ENCODE results near the gene HINFP.
"Not testable (repeated sequence)": the region's sequence is repeated elsewhere in the genome, so short reads cannot be mapped to it uniquely, and the experiment has no call there.

Gene HINFP

GRCh38 chr11:119100246-119100970, 21.0 kb upstream of the HINFP start:
- DNase-seq (ENCODE audit: low spot score): peak; percentile 48

- DNase-seq (ENCODE audit: low spot score): no peak
Measured at GRCh38 chr11:119100994-119101758, 20.2 kb upstream of the HINFP start.

GRCh38 chr11:119101759-119102423, 19.5 kb upstream of the HINFP start, which contains the start of gene DPAGT1:
Gene DPAGT1, minus strand, starts transcription at chr11:119101853. Its CDS starts 198 bp downstream, at chr11:119101655.
- DNase-seq (ENCODE audit: low spot score): peak; percentile 96

- DNase-seq (ENCODE audit: low spot score): not testable (repeated sequence)
Measured at GRCh38 chr11:119103161-119103664, 18.2 kb upstream of the HINFP start.

- no peak for DNase-seq (ENCODE audit: low spot score)
Measured at GRCh38 chr11:119103793-119104192, 17.6 kb upstream of the HINFP start.

- DNase-seq (ENCODE audit: low spot score): peak; percentile 92
Measured at GRCh38 chr11:119106564-119107537, 14.5 kb upstream of the HINFP start, which contains the start of gene C2CD2L. Gene C2CD2L, plus strand, starts transcription at chr11:119107344. Its CDS starts 398 bp downstream, at chr11:119107742.

- DNase-seq (ENCODE audit: low spot score): no peak
Measured at GRCh38 chr11:119107538-119108145, 13.7 kb upstream of the HINFP start.

- peak; percentile 78 for DNase-seq (ENCODE audit: low spot score)
Measured at GRCh38 chr11:119108146-119108856, 13.1 kb upstream of the HINFP start.

- DNase-seq (ENCODE audit: low spot score): no peak
Measured at GRCh38 chr11:119108857-119109221, 12.5 kb upstream of the HINFP start.

GRCh38 chr11:119109843-119110242, 11.5 kb upstream of the HINFP start:
- no peak for DNase-seq (ENCODE audit: low spot score)

- DNase-seq (ENCODE audit: low spot score): no peak
Measured at GRCh38 chr11:119110439-119110838, 10.9 kb upstream of the HINFP start.

GRCh38 chr11:119111361-119111925, 9.9 kb upstream of the HINFP start:
- no peak for DNase-seq (ENCODE audit: low spot score)

GRCh38 chr11:119112314-119113020, 8.9 kb upstream of the HINFP start:
- no peak for DNase-seq (ENCODE audit: low spot score)

- DNase-seq (ENCODE audit: low spot score): no peak
Measured at GRCh38 chr11:119113716-119114115, 7.7 kb upstream of the HINFP start.

- DNase-seq (ENCODE audit: low spot score): no peak
Measured at GRCh38 chr11:119114351-119114750, 7.0 kb upstream of the HINFP start.

- DNase-seq (ENCODE audit: low spot score): no peak
Measured at GRCh38 chr11:119115484-119116234, 5.7 kb upstream of the HINFP start.

GRCh38 chr11:119116235-119116594, 5.2 kb upstream of the HINFP start:
- no peak for DNase-seq (ENCODE audit: low spot score)

- DNase-seq (ENCODE audit: low spot score): no peak
Measured at GRCh38 chr11:119116601-119117000, 4.8 kb upstream of the HINFP start.
